Measurements from ENCODE around the gene SNRNP40.

GRCh38 chr1:31234870-31235269, 61.7 kb downstream of the SNRNP40 start:
- no peak for TF ChIP-seq FOXA2 (IDR thresholded peaks at IDR 0.05)
- no peak for TF ChIP-seq CTCF (IDR thresholded peaks at IDR 0.05; ENCODE audit: low read depth, low read length, missing input control)
- TF ChIP-seq FOXA1 (IDR thresholded peaks at IDR 0.05): no peak
- TF ChIP-seq SP1 (IDR thresholded peaks at IDR 0.05): no peak
- no peak for TF ChIP-seq EGR1 (IDR thresholded peaks at IDR 0.05; ENCODE audit: low read depth in 2 of 2)
- TF ChIP-seq ATF3 (IDR thresholded peaks at IDR 0.05): no peak
- no peak for TF ChIP-seq MAX (IDR thresholded peaks at IDR 0.05)
- no peak for TF ChIP-seq JUND (IDR thresholded peaks at IDR 0.05)
- no peak for TF ChIP-seq YY1 (IDR thresholded peaks at IDR 0.05)
- no peak for TF ChIP-seq RAD21 (IDR thresholded peaks at IDR 0.05)
